ENCODE measurements around the gene IGFBP1.
"Not testable (repeated sequence)": the region's sequence is repeated elsewhere in the genome, so short reads cannot be mapped to it uniquely, and the experiment has no call there.

Gene IGFBP1

GRCh38 chr7:45939574-45939973, 51.3 kb downstream of the IGFBP1 start:
- no peak for DNase-seq

- not testable (repeated sequence) for DNase-seq
Observed at GRCh38 chr7:45940237-45940781, 52.0 kb downstream of the IGFBP1 start.

- DNase-seq = no peak
Observed at GRCh38 chr7:45940939-45941338, 52.7 kb downstream of the IGFBP1 start.

All from NCI-H526 treated with DMSO at 0.1 percent for 48 hours (cell line).